GM23338 (cell line): ENCODE data around the gene MCOLN2. TPM values are rescaled to one million over a fixed set of nuclear protein-coding genes. Genes with fewer than 3 reads are reported as not detected.

Source experiments
- ATAC-seq: fragments of 200-7000 bp; cut with Tn5 transposase; 3 replicates; pipeline ENCODE4 v1.9.1; 2020
- DNase-seq: peaks from one replicate; pipeline ENCODE4 v3.0.0-alpha.2; 2015; ENCODE audit warnings: low spot score
- H2AFZ ChIP-seq: fragments of 200-600 bp; sonication (generic); 2 replicates; pipeline ENCODE4 v1.8.0; 2016; ENCODE audit warnings: antibody characterized with exemption, mild to moderate bottlenecking, moderate library complexity
- H3F3A ChIP-seq: fragments of 200-600 bp; sonication (generic); replicated peaks from 2 replicates; pipeline ENCODE4 v1.8.0; 2017; ENCODE audit warnings: antibody characterized with exemption, mixed run types, low read depth
- H3K27ac ChIP-seq: fragments of 200-600 bp; sonication (generic); 2 replicates; pipeline ENCODE4 v1.6.1; 2016; ENCODE audit warnings: low read depth
- H3K27me3 ChIP-seq: fragments of 200-600 bp; sonication (generic); 2 replicates; pipeline ENCODE4 v1.8.0; 2016; ENCODE audit warnings: mild to moderate bottlenecking, mixed run types, moderate library complexity; ENCODE audit not compliant: insufficient read depth
- H3K36me3 ChIP-seq: fragments of 200-600 bp; sonication (generic); 2 replicates; pipeline ENCODE4 v1.8.0; 2016; ENCODE audit warnings: mild to moderate bottlenecking; ENCODE audit not compliant: insufficient read depth
- H3K4me1 ChIP-seq: fragments of 200-600 bp; sonication (generic); 2 replicates; pipeline ENCODE4 v1.8.0; 2016; ENCODE audit warnings: mild to moderate bottlenecking, moderate library complexity; ENCODE audit not compliant: insufficient read depth
- H3K4me2 ChIP-seq: fragments of 200-600 bp; sonication (generic); 2 replicates; pipeline ENCODE4 v1.7.1; 2017; ENCODE audit warnings: mixed run types
- H3K4me3 ChIP-seq: fragments of 200-600 bp; sonication (generic); 2 replicates; pipeline ENCODE4 v1.6.1; 2016; ENCODE audit warnings: mixed run types
- H3K79me2 ChIP-seq: fragments of 200-600 bp; sonication (generic); replicated peaks from 2 replicates; pipeline ENCODE4 v1.8.0; 2017; ENCODE audit warnings: mild to moderate bottlenecking; ENCODE audit not compliant: insufficient read depth
- H3K9me2 ChIP-seq: fragments of 200-600 bp; sonication (generic); 2 replicates; pipeline ENCODE4 v1.8.0; 2017; ENCODE audit not compliant: insufficient read depth
- H4K20me1 ChIP-seq: fragments of 200-600 bp; sonication (generic); replicated peaks from 2 replicates; pipeline ENCODE4 v1.8.0; 2017; ENCODE audit warnings: mild to moderate bottlenecking; ENCODE audit not compliant: insufficient read depth
- H3K27ac Mint-ChIP-seq: 2 replicates; pipeline ENCODE4 v1.8.0; 2020; ENCODE audit warnings: inconsistent platforms, mild to moderate bottlenecking, moderate library complexity, mixed read lengths
- H3K27me3 Mint-ChIP-seq: 3 replicates; pipeline ENCODE4 v1.8.0; 2022; ENCODE audit warnings: low read depth, mild to moderate bottlenecking, moderate library complexity, mixed read lengths, inconsistent platforms; ENCODE audit not compliant: insufficient read depth, poor library complexity
- H3K36me3 Mint-ChIP-seq: 3 replicates; pipeline ENCODE4 v1.8.0; 2021; ENCODE audit warnings: low read depth, mild to moderate bottlenecking, inconsistent platforms, moderate library complexity, mixed read lengths
- H3K4me1 Mint-ChIP-seq: 3 replicates; pipeline ENCODE4 v1.8.0; 2020; ENCODE audit warnings: mild to moderate bottlenecking, inconsistent platforms, mixed read lengths
- H3K4me3 Mint-ChIP-seq: 3 replicates; pipeline ENCODE4 v1.8.0; 2021; ENCODE audit warnings: moderate library complexity, mild to moderate bottlenecking, inconsistent platforms, mixed read lengths
- H3K9me3 Mint-ChIP-seq: 3 replicates; pipeline ENCODE4 v1.8.0; 2020; ENCODE audit warnings: moderate library complexity, mild to moderate bottlenecking, inconsistent platforms, mixed read lengths
- EZH2phosphoT487 ChIP-seq: fragments of 200-600 bp; sonication (generic); IDR thresholded peaks from one replicate; pipeline ENCODE4 v1.8.1; 2018; ENCODE audit warnings: antibody characterized with exemption; ENCODE audit not compliant: unreplicated experiment
- JUNB ChIP-seq: IDR thresholded peaks from one replicate; pipeline ENCODE4 v1.6.1; 2016; ENCODE audit warnings: antibody characterized with exemption; ENCODE audit not compliant: unreplicated experiment
- NANOG ChIP-seq: IDR thresholded peaks from 2 replicates; pipeline ENCODE4 v1.6.1; 2016; ENCODE audit warnings: antibody characterized with exemption, borderline replicate concordance
- ZNF331 ChIP-seq: fragments of 250-450 bp; sonication (Bioruptor Pico); IDR thresholded peaks from 2 replicates; pipeline ENCODE4 v1.5.0; 2020; ENCODE audit warnings: low read depth, mild to moderate bottlenecking, moderate library complexity
- polyA plus RNA-seq: library from polyadenylated mRNA; unstranded; fragments of >200 nt; fragmentation: Nextera tagmentation; extraction: Ambion mirVana; gene quantifications from 2 replicates; pipeline ENCODE4 v1.2.1, GENCODE V29; 2016
- total RNA-seq: library from RNA; depleted of rRNA; stranded (reverse); fragments of >200 nt; shearing (Covaris generic); gene quantifications from 2 replicates; pipeline ENCODE4 v1.2.3, GENCODE V29; 2014
- TF ChIP-seq, protein P1 (sequence below): fragments of 250-450 bp; sonication (Bioruptor Pico); IDR thresholded peaks from 2 replicates; pipeline ENCODE4 v1.5.0; 2020; ENCODE audit warnings: mild to moderate bottlenecking, moderate library complexity
- TF ChIP-seq, protein P2 (sequence below): IDR thresholded peaks from 2 replicates; pipeline ENCODE4 v1.6.1; 2016; ENCODE audit warnings: antibody characterized with exemption
- TF ChIP-seq, protein P3 (sequence below): IDR thresholded peaks from one replicate; pipeline ENCODE4 v1.6.1; 2018; ENCODE audit warnings: antibody characterized with exemption; ENCODE audit not compliant: unreplicated experiment

The MCOLN2 gene
- total and polyA plus RNA-seq, 2 experiments from 2014 or later = 2.7 to 10.0 TPM

DNA sequence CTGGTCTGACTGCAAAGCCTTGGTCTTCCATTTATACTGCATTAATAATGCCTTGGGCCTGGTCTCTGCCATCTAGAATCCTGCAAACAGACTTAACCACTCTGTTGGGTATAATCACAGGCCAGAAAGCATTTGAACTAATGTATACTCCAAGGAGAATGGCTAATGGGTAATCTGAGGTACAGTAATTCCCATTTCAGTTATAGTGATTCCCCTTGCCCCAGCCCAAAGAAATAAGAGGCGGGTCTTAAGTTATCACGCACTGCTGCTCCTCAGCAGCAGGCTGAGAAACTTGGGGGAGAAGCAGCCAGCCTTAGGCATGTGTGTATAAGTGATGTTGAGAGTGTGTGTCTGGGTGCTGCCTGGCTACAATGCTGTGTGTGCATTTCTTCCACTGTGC lies 106.3 kb downstream of the MCOLN2 start:
- H3K27me3 ChIP-seq = peaks cover 20% of the 10 kb centered on the region
- Mint-ChIP-seq H3K27me3 (peaks cover 9% of the 10 kb centered on the region), H3K4me1 (peaks cover 46% of the 10 kb centered on the region), H3K27ac (no peak overlapping the region), H3K4me3 (no peak overlapping the region), H3K9me3 (no peaks in the 10 kb centered on the region), H3K36me3 (peaks cover 18% of the 10 kb centered on the region; the same call in 2 of the 3 replicates)
- H3K27ac ChIP-seq = no peak overlapping the region
- H3K4me1 ChIP-seq = peaks cover 23% of the 10 kb centered on the region
- no peak overlapping the region for H3K4me2 ChIP-seq
- DNase-seq = no peak
- no peak overlapping the region for H2AFZ ChIP-seq
- H3K4me3 ChIP-seq = no peak overlapping the region
- H3K36me3 ChIP-seq = peaks cover 4% of the 10 kb centered on the region; the same call in 1 of the 2 replicates
- H3F3A ChIP-seq = peaks cover 5% of the 10 kb centered on the region; the same call in 1 of the 2 replicates
- H4K20me1 ChIP-seq = no peaks in the 10 kb centered on the region
- peaks cover 23% of the 10 kb centered on the region for H3K79me2 ChIP-seq
- no peaks in the 10 kb centered on the region for H3K9me2 ChIP-seq
- TF ChIP-seq, protein P1, sequence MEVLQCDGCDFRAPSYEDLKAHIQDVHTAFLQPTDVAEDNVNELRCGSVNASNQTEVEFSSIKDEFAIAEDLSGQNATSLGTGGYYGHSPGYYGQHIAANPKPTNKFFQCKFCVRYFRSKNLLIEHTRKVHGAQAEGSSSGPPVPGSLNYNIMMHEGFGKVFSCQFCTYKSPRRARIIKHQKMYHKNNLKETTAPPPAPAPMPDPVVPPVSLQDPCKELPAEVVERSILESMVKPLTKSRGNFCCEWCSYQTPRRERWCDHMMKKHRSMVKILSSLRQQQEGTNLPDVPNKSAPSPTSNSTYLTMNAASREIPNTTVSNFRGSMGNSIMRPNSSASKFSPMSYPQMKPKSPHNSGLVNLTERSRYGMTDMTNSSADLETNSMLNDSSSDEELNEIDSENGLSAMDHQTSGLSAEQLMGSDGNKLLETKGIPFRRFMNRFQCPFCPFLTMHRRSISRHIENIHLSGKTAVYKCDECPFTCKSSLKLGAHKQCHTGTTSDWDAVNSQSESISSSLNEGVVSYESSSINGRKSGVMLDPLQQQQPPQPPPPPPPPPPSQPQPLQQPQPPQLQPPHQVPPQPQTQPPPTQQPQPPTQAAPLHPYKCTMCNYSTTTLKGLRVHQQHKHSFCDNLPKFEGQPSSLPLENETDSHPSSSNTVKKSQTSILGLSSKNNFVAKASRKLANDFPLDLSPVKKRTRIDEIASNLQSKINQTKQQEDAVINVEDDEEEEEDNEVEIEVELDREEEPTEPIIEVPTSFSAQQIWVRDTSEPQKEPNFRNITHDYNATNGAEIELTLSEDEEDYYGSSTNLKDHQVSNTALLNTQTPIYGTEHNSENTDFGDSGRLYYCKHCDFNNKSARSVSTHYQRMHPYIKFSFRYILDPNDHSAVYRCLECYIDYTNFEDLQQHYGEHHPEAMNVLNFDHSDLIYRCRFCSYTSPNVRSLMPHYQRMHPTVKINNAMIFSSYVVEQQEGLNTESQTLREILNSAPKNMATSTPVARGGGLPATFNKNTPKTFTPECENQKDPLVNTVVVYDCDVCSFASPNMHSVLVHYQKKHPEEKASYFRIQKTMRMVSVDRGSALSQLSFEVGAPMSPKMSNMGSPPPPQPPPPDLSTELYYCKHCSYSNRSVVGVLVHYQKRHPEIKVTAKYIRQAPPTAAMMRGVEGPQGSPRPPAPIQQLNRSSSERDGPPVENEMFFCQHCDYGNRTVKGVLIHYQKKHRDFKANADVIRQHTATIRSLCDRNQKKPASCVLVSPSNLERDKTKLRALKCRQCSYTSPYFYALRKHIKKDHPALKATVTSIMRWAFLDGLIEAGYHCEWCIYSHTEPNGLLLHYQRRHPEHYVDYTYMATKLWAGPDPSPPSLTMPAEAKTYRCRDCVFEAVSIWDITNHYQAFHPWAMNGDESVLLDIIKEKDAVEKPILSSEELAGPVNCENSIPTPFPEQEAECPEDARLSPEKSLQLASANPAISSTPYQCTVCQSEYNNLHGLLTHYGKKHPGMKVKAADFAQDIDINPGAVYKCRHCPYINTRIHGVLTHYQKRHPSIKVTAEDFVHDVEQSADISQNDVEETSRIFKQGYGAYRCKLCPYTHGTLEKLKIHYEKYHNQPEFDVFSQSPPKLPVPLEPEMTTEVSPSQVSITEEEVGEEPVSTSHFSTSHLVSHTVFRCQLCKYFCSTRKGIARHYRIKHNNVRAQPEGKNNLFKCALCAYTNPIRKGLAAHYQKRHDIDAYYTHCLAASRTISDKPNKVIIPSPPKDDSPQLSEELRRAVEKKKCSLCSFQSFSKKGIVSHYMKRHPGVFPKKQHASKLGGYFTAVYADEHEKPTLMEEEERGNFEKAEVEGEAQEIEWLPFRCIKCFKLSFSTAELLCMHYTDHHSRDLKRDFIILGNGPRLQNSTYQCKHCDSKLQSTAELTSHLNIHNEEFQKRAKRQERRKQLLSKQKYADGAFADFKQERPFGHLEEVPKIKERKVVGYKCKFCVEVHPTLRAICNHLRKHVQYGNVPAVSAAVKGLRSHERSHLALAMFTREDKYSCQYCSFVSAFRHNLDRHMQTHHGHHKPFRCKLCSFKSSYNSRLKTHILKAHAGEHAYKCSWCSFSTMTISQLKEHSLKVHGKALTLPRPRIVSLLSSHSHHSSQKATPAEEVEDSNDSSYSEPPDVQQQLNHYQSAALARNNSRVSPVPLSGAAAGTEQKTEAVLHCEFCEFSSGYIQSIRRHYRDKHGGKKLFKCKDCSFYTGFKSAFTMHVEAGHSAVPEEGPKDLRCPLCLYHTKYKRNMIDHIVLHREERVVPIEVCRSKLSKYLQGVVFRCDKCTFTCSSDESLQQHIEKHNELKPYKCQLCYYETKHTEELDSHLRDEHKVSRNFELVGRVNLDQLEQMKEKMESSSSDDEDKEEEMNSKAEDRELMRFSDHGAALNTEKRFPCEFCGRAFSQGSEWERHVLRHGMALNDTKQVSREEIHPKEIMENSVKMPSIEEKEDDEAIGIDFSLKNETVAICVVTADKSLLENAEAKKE = no peak
- TF ChIP-seq, protein P2, sequence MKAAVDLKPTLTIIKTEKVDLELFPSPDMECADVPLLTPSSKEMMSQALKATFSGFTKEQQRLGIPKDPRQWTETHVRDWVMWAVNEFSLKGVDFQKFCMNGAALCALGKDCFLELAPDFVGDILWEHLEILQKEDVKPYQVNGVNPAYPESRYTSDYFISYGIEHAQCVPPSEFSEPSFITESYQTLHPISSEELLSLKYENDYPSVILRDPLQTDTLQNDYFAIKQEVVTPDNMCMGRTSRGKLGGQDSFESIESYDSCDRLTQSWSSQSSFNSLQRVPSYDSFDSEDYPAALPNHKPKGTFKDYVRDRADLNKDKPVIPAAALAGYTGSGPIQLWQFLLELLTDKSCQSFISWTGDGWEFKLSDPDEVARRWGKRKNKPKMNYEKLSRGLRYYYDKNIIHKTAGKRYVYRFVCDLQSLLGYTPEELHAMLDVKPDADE = no peak
- TF ChIP-seq, protein P3, sequence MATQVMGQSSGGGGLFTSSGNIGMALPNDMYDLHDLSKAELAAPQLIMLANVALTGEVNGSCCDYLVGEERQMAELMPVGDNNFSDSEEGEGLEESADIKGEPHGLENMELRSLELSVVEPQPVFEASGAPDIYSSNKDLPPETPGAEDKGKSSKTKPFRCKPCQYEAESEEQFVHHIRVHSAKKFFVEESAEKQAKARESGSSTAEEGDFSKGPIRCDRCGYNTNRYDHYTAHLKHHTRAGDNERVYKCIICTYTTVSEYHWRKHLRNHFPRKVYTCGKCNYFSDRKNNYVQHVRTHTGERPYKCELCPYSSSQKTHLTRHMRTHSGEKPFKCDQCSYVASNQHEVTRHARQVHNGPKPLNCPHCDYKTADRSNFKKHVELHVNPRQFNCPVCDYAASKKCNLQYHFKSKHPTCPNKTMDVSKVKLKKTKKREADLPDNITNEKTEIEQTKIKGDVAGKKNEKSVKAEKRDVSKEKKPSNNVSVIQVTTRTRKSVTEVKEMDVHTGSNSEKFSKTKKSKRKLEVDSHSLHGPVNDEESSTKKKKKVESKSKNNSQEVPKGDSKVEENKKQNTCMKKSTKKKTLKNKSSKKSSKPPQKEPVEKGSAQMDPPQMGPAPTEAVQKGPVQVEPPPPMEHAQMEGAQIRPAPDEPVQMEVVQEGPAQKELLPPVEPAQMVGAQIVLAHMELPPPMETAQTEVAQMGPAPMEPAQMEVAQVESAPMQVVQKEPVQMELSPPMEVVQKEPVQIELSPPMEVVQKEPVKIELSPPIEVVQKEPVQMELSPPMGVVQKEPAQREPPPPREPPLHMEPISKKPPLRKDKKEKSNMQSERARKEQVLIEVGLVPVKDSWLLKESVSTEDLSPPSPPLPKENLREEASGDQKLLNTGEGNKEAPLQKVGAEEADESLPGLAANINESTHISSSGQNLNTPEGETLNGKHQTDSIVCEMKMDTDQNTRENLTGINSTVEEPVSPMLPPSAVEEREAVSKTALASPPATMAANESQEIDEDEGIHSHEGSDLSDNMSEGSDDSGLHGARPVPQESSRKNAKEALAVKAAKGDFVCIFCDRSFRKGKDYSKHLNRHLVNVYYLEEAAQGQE = no peak
- no peak for TF ChIP-seq NANOG
- no peak for TF ChIP-seq ZNF331 (CRISPR knock-in tag)
- TF ChIP-seq JUNB = no peak
- TF ChIP-seq EZH2phosphoT487 = no peak
- ATAC-seq = no peak
